Osteoblast (primary cell): ENCODE measurements around the gene PC. TPM values are rescaled to one million over a fixed set of nuclear protein-coding genes. Genes with fewer than 3 reads are reported as not detected.

Experiments
- DNase-seq: peaks from one replicate; pipeline ENCODE4 v3.0.0; 2011; ENCODE audit warnings: low spot score, mixed read lengths; ENCODE audit not compliant: insufficient read length; ENCODE audit errors: missing footprints
- H2AFZ ChIP-seq: 2 replicates; pipeline ENCODE4 v1.6.0; 2011; ENCODE audit warnings: mild to moderate bottlenecking, low read length
- H3K27ac ChIP-seq: 2 replicates; pipeline ENCODE4 v1.5.1; 2011; ENCODE audit warnings: mild to moderate bottlenecking, low read depth, low read length, moderate library complexity
- H3K27me3 ChIP-seq: 2 replicates; pipeline ENCODE4 v1.6.0; 2012; ENCODE audit warnings: mild to moderate bottlenecking, control low read depth, inconsistent platforms, low read length, moderate library complexity; ENCODE audit not compliant: insufficient read depth
- H3K36me3 ChIP-seq: 2 replicates; pipeline ENCODE4 v1.5.1; 2011; ENCODE audit warnings: mild to moderate bottlenecking, low read length, control low read depth, moderate library complexity; ENCODE audit not compliant: insufficient read depth
- H3K4me1 ChIP-seq: 2 replicates; pipeline ENCODE4 v1.5.1; 2011; ENCODE audit warnings: mild to moderate bottlenecking, low read length, control low read depth, moderate library complexity; ENCODE audit not compliant: insufficient read depth
- H3K4me2 ChIP-seq: 2 replicates; pipeline ENCODE4 v1.6.0; 2011; ENCODE audit warnings: mild to moderate bottlenecking, low read length; ENCODE audit not compliant: insufficient read depth
- H3K4me3 ChIP-seq: fragments of 200-600 bp; sonication (generic); 3 replicates; pipeline ENCODE4 v1.5.1; 2012; ENCODE audit warnings: mild to moderate bottlenecking, low read length, inconsistent platforms; ENCODE audit not compliant: insufficient read depth
- H3K79me2 ChIP-seq: 2 replicates; pipeline ENCODE4 v1.6.0; 2012; ENCODE audit warnings: mild to moderate bottlenecking, low read length, control low read depth, inconsistent platforms; ENCODE audit not compliant: insufficient read depth
- H3K9me3 ChIP-seq: 2 replicates; pipeline ENCODE4 v1.5.1; 2011; ENCODE audit warnings: low read depth, low read length, control low read depth
- H4K20me1 ChIP-seq: 2 replicates; pipeline ENCODE4 v1.6.0; 2012; ENCODE audit warnings: mild to moderate bottlenecking, low read length, control low read depth; ENCODE audit not compliant: insufficient read depth
- CTCF ChIP-seq: IDR thresholded peaks from 2 replicates; pipeline ENCODE4 v1.5.1; 2011; ENCODE audit warnings: mild to moderate bottlenecking, low read depth, low read length, moderate library complexity; ENCODE audit errors: extremely low read depth
- total RNA-seq: library from RNA; depleted of rRNA; stranded (reverse); fragments of >200 nt; gene quantifications from 2 replicates; pipeline ENCODE4 v1.2.3, GENCODE V29; 2012

PC gene
- total RNA-seq, 1 donor: 48.5 TPM

GRCh38 chr11:66851698-66852465 lies 106.3 kb downstream of the PC start:
- peaks cover 6% of the 10 kb centered on the region for H3K4me1 ChIP-seq
- no peaks in the 10 kb centered on the region for H3K27me3 ChIP-seq
- no peak overlapping the region for H3K4me2 ChIP-seq
- H3K36me3 ChIP-seq: peaks cover 14% of the 10 kb centered on the region
- peak; percentile 73 for DNase-seq
- H3K4me3 ChIP-seq: no peak overlapping the region
- H3K9me3 ChIP-seq: no peaks in the 10 kb centered on the region
- TF ChIP-seq CTCF: no peak
- H3K79me2 ChIP-seq: peaks cover 5% of the 10 kb centered on the region
- no peak overlapping the region for H2AFZ ChIP-seq
- no peak overlapping the region for H3K27ac ChIP-seq
- H4K20me1 ChIP-seq: no peaks in the 10 kb centered on the region

- Histone ChIP-seq H3K27me3 (no peaks in the 10 kb centered on the region), H3K4me1 (peaks cover 6% of the 10 kb centered on the region), H3K36me3 (peaks cover 17% of the 10 kb centered on the region), H3K79me2 (peaks cover 4% of the 10 kb centered on the region), H3K4me3 (no peak overlapping the region), H3K27ac (no peak overlapping the region), H3K9me3 (no peaks in the 10 kb centered on the region), H2AFZ (no peak overlapping the region), H3K4me2 (no peak overlapping the region), H4K20me1 (no peaks in the 10 kb centered on the region)
- TF ChIP-seq CTCF: no peak
- DNase-seq: peak; percentile 45
Measured at GRCh38 chr11:66851239-66851596, 107.0 kb downstream of the PC start.

GRCh38 chr11:66850588-66851238 lies 107.5 kb downstream of the PC start:
- H3K4me3 ChIP-seq: no peak overlapping the region
- no peaks in the 10 kb centered on the region for H3K27me3 ChIP-seq
- peaks cover 20% of the 10 kb centered on the region for H3K36me3 ChIP-seq
- H3K27ac ChIP-seq: no peak overlapping the region
- H3K9me3 ChIP-seq: no peaks in the 10 kb centered on the region
- peak; percentile 83 for DNase-seq
- no peak overlapping the region for H3K4me2 ChIP-seq
- peaks cover 4% of the 10 kb centered on the region for H3K4me1 ChIP-seq
- peaks cover 4% of the 10 kb centered on the region for H3K79me2 ChIP-seq
- H2AFZ ChIP-seq: no peak overlapping the region
- TF ChIP-seq CTCF: no peak
- H4K20me1 ChIP-seq: no peaks in the 10 kb centered on the region

- H3K27me3 ChIP-seq: no peaks in the 10 kb centered on the region
- peaks cover 25% of the 10 kb centered on the region for H3K36me3 ChIP-seq
- TF ChIP-seq CTCF: no peak
- no peak overlapping the region for H2AFZ ChIP-seq
- no peak overlapping the region for H3K4me2 ChIP-seq
- H3K27ac ChIP-seq: no peak overlapping the region
- DNase-seq: peak; percentile 62
- no peaks in the 10 kb centered on the region for H3K4me1 ChIP-seq
- peaks cover 9% of the 10 kb centered on the region for H3K79me2 ChIP-seq
- no peak overlapping the region for H3K4me3 ChIP-seq
- H4K20me1 ChIP-seq: no peaks in the 10 kb centered on the region
- no peaks in the 10 kb centered on the region for H3K9me3 ChIP-seq
Measured at GRCh38 chr11:66850235-66850587, 108.0 kb downstream of the PC start.
